GM12872 (cell line): ENCODE results near the gene BTBD16.

ENCODE experiments used
- TF ChIP-seq, protein P1 (sequence below): IDR thresholded peaks from 3 replicates; pipeline ENCODE4 v1.5.1; 2011; ENCODE audit warnings: low read depth, mild to moderate bottlenecking, low read length, moderate library complexity; ENCODE audit not compliant: insufficient read depth

The BTBD16 gene

DNA sequence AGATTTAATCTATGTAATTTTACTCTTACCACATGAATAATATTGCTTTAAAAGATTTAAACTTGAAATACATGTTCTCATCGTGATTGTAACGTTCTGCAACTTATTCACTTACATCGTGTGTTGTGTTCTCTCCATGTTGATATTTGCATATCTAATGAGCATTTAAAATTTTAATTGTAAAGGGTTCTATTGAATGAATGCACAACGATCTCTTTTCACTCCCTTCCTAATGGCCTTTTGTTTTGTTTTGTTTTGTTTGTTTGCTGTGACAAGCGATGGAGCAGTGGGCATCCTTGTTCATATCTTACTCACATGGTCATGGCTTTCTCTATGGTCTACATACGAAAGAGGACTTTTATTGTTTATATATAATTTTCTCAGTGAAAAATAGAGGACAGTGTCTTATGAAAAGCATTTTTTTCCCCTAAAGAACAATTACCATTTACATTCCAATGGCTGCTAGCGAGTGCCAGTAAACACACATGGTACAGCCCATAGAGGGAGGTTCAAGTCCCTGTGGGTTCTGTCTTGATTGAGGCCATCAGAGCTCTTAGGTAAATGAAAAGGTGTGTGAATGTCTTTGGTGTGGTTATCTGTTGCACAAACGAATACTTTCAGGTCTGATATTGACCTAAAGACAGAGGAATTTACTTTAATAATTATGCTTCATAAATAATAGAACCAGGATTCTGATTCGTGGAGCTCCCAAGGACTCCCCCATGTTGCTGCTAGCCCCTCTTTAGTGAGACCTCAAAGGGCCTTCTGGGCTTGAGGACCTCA lies 32.4 kb downstream of the BTBD16 start:
- TF ChIP-seq, protein P1, sequence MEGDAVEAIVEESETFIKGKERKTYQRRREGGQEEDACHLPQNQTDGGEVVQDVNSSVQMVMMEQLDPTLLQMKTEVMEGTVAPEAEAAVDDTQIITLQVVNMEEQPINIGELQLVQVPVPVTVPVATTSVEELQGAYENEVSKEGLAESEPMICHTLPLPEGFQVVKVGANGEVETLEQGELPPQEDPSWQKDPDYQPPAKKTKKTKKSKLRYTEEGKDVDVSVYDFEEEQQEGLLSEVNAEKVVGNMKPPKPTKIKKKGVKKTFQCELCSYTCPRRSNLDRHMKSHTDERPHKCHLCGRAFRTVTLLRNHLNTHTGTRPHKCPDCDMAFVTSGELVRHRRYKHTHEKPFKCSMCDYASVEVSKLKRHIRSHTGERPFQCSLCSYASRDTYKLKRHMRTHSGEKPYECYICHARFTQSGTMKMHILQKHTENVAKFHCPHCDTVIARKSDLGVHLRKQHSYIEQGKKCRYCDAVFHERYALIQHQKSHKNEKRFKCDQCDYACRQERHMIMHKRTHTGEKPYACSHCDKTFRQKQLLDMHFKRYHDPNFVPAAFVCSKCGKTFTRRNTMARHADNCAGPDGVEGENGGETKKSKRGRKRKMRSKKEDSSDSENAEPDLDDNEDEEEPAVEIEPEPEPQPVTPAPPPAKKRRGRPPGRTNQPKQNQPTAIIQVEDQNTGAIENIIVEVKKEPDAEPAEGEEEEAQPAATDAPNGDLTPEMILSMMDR: no peak

DNA sequence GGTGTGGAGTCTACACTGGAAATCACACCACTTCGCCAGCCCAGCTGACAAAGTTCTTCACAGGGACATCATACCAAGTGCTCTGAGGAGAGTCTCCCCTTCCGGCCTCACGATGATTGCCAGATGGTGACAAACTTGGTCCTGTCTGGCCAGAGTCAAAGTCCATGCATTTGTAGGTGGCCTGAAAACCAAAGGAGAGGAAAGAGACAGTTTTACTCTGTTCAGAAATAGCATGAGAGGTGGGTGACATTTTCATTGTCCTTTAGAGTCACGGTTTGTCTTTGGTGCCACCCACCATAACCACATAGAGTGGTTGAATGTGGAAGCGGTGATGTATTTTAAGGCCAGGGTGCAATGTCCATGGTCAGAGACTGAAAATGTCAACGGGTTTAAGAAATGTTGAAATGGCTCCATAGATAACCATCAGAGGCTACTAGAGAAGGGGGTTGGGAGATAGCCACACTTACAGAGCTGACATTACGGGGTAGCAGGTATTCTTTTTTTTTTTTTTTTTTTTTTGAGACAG lies 33.0 kb downstream of the BTBD16 start:
- TF ChIP-seq, protein P1: no peak

DNA sequence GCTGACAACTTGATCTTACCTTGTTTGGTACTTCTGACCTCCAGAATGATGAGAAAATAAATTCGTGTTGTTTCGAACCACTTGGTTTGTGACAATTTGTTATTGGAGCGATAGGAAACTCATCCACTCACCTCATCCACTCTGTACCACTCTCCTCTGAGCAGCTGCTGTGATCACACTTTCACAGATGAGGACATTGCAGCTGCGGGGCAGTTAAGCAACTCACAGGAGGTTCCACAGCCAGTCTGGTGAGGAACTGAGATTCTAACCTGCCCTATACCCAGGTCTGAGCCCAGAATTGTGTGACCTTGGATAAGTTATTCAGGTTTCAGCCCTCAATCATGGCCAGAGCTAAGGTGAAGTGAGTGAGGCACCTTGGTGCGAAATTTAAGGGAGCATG lies 35.2 kb downstream of the BTBD16 start:
- TF ChIP-seq, protein P1: no peak

DNA sequence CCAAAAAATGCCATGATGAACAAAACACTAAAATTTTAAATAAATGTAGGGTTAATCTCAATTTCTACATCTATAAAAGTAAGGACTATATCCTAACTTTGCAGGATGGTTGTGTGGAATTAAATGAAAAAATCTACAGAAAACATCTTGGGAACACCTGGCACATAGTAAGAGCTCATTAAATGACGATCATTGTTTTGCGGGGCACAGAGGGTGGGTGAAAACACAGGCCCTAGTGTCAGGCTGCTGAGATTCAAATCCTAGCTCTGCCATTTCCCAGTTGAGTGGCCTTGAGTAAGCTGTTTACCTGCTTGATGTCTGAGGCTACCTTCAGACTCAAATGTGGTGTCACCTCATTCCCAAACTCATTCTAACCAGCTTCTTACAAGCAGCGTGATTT lies 35.6 kb downstream of the BTBD16 start:
- TF ChIP-seq, protein P1: no peak

DNA sequence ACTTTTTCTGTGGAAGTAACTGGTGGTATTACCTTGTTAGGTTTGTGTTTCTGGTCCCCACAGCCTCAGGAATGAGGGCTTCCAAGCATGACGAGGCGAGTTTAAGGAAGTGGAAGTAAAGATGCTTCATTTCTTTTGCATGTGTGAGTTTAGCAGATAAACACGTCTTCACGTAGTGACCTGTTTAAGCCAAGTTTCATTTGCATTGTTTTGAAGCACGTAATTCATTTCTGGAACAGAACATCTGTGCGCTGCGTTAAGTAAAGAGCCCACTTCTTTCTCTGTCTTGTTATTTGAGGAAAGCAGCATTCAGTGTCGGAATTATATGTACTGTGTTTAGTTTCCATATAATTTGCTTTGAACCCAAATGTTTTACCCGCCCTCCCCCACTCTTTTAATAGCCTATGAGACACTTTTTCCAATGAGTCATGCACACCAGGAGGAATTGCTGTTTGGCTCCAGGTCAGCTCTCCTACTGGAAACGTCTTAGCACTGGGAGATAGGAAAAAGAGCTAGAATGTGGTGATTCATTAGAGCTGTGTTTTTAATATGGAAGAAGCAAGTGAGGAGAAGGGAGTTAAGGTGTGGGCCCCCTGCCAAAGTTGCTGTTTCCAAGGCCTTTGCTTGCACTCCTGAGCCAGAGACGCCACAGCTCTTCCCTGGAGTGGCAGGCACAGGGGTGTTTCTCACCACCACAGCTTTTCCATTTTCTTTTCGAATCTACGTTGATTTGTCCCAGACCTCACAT lies 36.7 kb downstream of the BTBD16 start:
- TF ChIP-seq, protein P1: no peak

DNA sequence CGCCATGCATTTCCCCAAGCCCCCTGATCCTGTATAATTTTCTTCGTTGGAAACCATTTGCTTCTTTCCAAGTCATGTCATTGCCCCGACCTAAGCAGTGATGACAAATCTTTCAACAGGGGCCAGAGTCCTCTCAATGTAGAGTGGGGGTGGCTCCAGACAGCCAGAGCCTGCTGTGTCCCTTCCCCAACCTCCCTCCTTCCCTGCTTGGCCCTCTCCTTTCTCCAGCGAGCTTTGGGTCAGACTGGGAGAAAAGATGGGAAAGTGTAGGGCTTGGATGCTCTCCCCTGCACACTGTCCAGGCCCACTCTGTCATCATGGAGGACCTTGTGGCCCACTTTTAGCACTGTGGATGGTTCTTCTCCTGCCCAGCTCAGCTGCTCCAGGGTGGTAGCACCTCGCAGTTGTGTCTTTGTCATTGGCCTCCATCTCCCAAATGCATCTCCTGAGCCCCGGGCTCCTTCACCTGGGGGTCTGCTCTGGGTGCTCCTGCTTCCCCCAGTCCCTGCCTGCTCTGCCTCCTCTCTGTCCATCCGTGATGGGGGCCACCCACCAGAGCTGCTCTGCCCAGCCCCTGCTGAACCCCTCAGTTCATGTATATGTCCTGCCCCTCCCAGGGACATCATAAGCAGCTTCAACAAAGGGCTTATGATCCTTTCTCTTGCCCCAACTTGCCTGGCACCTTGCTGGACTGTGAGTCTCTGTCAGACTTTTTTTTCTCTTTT lies 37.5 kb downstream of the BTBD16 start:
- TF ChIP-seq, protein P1: no peak
